ENCODE results near the gene ESRRG. TPM values are rescaled to one million over a fixed set of nuclear protein-coding genes. Genes with fewer than 3 reads are reported as not detected.

ESRRG gene
- total RNA-seq, 2 donors from 2014 or later: not detected

DNA sequence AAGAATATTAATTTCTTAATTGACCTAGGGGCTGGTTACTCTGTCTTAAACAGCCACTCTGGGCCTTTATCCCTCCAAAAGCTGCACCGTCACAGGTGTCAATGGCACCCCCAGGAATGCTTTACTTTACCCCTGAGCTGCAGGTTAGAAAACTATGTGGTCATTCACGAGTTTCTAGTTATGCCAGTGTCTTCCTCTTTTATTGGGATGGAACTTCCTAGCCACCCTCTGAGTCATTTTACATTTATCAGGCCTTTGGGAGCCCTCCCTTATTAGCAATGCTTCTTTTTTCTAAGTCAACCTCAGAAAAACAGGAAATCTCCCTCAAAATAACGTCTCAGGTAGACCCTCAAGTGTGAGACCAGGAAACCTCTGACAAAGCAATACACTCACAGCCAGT, 240.6 kb downstream of the ESRRG start:
- no peak for DNase-seq (ENCODE audit: low spot score)
- Histone ChIP-seq H3K27ac (no peak overlapping the region), H3K27me3 (replicated peaks; ENCODE audit: insufficient read depth) (no peaks in the 10 kb centered on the region), H3K4me3 (no peak overlapping the region), H3K36me3 (no peaks in the 10 kb centered on the region), H3K9me3 (no peaks in the 10 kb centered on the region), H3K4me1 (ENCODE audit: control insufficient read depth in 1 of 2, low read depth in 2 of 2) (no peaks in the 10 kb centered on the region)
- ATAC-seq (ENCODE audit: insufficient number of reproducible peaks, low FRiP score, low read depth): no peak
- TF ChIP-seq, protein P1, sequence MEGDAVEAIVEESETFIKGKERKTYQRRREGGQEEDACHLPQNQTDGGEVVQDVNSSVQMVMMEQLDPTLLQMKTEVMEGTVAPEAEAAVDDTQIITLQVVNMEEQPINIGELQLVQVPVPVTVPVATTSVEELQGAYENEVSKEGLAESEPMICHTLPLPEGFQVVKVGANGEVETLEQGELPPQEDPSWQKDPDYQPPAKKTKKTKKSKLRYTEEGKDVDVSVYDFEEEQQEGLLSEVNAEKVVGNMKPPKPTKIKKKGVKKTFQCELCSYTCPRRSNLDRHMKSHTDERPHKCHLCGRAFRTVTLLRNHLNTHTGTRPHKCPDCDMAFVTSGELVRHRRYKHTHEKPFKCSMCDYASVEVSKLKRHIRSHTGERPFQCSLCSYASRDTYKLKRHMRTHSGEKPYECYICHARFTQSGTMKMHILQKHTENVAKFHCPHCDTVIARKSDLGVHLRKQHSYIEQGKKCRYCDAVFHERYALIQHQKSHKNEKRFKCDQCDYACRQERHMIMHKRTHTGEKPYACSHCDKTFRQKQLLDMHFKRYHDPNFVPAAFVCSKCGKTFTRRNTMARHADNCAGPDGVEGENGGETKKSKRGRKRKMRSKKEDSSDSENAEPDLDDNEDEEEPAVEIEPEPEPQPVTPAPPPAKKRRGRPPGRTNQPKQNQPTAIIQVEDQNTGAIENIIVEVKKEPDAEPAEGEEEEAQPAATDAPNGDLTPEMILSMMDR (IDR thresholded peaks at IDR 0.05): no peak

DNA sequence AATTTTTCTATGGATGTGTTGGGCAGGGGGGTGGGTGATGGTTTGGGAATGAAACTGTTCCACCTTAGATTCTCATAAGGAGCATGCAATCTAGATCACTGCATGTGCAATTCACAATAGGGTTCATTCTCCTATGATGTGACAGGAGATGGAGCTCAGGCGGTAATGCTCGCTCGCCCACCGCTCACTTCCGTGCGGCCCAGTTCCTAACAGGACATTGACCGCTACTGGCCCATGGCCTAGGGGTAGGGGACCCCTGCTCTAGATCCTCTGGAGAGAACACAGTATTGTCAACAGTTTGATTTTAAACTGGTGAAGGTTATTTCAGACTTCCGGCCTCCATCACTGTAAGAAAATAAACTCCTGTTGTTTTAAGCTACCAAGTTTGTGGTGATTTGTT, 245.0 kb downstream of the ESRRG start:
- ATAC-seq (ENCODE audit: insufficient number of reproducible peaks, low FRiP score, low read depth) (no peak), DNase-seq (ENCODE audit: low spot score) (no peak)
- Histone ChIP-seq H3K4me3 (no peak overlapping the region), H3K9me3 (no peaks in the 10 kb centered on the region), H3K27ac (no peak overlapping the region), H3K27me3 (replicated peaks; ENCODE audit: insufficient read depth) (no peaks in the 10 kb centered on the region), H3K4me1 (ENCODE audit: control insufficient read depth in 1 of 2, low read depth in 2 of 2) (no peaks in the 10 kb centered on the region), H3K36me3 (no peaks in the 10 kb centered on the region)
- TF ChIP-seq, protein P1 (IDR thresholded peaks at IDR 0.05): no peak

DNA sequence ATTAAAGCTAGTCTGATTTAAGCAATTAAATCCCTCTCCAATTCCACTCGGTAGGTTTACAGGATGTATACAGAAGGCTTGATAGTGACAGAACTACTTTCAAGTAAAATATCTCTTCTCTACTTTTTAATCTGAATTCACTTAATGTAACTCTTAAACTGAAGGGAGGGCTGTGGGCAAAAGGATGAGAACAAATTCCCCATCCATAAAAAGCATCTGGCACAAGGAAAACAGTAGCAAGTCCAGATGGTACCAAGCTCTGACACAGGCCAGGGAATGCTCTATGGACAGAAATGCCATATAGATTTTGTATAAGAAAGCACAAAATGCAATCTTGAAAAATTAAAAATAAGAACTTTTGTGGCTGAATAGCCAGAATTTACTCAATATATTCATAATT, 246.9 kb downstream of the ESRRG start:
- Histone ChIP-seq H3K9me3 (no peaks in the 10 kb centered on the region), H3K4me3 (no peak overlapping the region), H3K36me3 (no peaks in the 10 kb centered on the region), H3K27ac (no peak overlapping the region), H3K27me3 (replicated peaks; ENCODE audit: insufficient read depth) (no peaks in the 10 kb centered on the region), H3K4me1 (ENCODE audit: control insufficient read depth in 1 of 2, low read depth in 2 of 2) (no peaks in the 10 kb centered on the region)
- TF ChIP-seq, protein P1 (IDR thresholded peaks at IDR 0.05): no peak
- no peak for DNase-seq (ENCODE audit: low spot score)
- no peak for ATAC-seq (ENCODE audit: insufficient number of reproducible peaks, low FRiP score, low read depth)

DNA sequence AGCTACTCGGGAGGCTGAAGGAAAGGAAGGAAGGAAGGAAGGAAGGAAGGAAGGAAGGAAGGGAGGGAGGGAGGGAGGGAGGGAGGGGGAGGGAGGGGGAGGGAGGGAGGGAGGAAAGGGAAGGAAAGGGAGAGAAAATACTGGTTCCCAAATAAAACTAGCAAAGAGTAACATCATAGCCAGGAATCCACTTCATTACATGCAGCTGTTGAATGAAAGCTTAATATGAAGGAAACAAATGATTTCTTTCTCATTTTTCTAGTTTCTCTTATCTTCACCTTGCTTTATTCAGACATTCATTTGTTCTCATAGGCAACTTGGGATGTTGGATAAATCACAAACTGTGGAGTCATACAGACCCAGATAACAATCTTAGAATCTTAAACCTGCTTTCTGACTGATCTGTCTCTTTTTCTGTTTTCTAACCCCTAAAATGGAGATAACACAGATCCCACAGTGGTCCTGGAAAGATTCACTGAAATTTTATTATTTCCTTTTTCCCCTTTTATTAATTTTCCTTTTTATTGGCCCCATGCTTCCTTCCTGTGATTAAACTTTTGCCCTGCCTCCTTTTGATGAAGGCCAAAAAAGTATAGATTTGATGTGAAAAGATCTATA, 247.5 kb downstream of the ESRRG start:
- Histone ChIP-seq H3K9me3 (no peaks in the 10 kb centered on the region), H3K27ac (no peak overlapping the region), H3K36me3 (no peaks in the 10 kb centered on the region), H3K4me1 (ENCODE audit: control insufficient read depth in 1 of 2, low read depth in 2 of 2) (no peaks in the 10 kb centered on the region), H3K4me3 (no peak overlapping the region), H3K27me3 (replicated peaks; ENCODE audit: insufficient read depth) (no peaks in the 10 kb centered on the region)
- no peak for DNase-seq (ENCODE audit: low spot score)
- no peak for ATAC-seq (ENCODE audit: insufficient number of reproducible peaks, low FRiP score, low read depth)
- TF ChIP-seq, protein P1 (IDR thresholded peaks at IDR 0.05): no peak

DNA sequence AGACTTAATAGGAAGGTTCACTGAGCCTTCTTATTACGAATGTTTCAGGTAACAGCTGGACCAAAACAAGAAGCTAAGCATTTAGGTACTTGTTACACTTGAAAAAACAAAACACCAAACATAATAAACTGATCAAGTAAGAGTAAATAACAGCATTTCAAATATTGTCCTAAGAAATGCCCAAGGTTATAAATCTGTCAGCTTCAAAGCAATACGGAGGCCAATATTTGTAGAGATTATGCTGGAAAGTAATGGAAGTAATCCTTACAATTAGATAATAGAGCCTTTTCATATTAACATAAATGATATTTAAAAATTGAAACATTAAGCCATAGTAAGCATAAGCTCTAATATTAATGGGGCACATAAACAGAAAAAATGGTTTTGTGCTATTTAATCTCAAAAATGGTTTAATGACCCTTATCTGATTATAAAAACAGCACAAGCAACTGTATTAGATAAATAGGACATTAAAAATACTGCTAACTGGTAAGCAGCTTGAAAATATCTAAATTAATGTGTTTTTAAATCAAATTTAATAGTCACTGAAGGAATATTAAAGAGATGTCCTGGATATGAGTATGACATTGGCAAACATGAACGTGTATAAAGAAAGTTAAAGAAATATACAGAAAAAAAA, 256.9 kb downstream of the ESRRG start:
- TF ChIP-seq, protein P1 (IDR thresholded peaks at IDR 0.05): no peak
- no peaks in the 10 kb centered on the region for H3K36me3 ChIP-seq
- H3K27me3 ChIP-seq (replicated peaks; ENCODE audit: insufficient read depth): no peaks in the 10 kb centered on the region
- no peak overlapping the region for H3K27ac ChIP-seq
- H3K4me3 ChIP-seq: no peak overlapping the region
- no peaks in the 10 kb centered on the region for H3K9me3 ChIP-seq
- no peak for ATAC-seq (ENCODE audit: insufficient number of reproducible peaks, low FRiP score, low read depth)
- DNase-seq (ENCODE audit: low spot score): no peak
- no peaks in the 10 kb centered on the region for H3K4me1 ChIP-seq (ENCODE audit: control insufficient read depth in 1 of 2, low read depth in 2 of 2)

Measured in thoracic aorta (tissue), 2 donors.